HCT116 (cell line): ENCODE measurements around the gene PGM3.

ENCODE experiments used
- CEBPB ChIP-seq: IDR thresholded peaks from 2 replicates; pipeline ENCODE4 v1.6.1; 2012; ENCODE audit warnings: low read depth
- JUND ChIP-seq: IDR thresholded peaks from 2 replicates; pipeline ENCODE4 v1.6.1; 2012
- POLR2AphosphoS5 ChIP-seq: IDR thresholded peaks from 2 replicates; pipeline ENCODE4 v1.6.1; 2011; ENCODE audit warnings: mild to moderate bottlenecking, low read depth, low read length, moderate library complexity

- TF ChIP-seq POLR2AphosphoS5 (no peak), JUND (no peak), CEBPB (no peak)
Observed at GRCh38 chr6:83138118-83138722, 54.8 kb downstream of the PGM3 start.
